NCI-H748 (cell line): ENCODE measurements around the gene MGAT3.
A peak's percentile ranks its signal among the peaks of the same experiment; 100 is the strongest.

Source experiments
- DNase-seq: peaks from one replicate; lab custom pipeline; 2025; ENCODE audit not compliant: unreplicated experiment; lab: John Stamatoyannopoulos, UW

The MGAT3 gene

DNA sequence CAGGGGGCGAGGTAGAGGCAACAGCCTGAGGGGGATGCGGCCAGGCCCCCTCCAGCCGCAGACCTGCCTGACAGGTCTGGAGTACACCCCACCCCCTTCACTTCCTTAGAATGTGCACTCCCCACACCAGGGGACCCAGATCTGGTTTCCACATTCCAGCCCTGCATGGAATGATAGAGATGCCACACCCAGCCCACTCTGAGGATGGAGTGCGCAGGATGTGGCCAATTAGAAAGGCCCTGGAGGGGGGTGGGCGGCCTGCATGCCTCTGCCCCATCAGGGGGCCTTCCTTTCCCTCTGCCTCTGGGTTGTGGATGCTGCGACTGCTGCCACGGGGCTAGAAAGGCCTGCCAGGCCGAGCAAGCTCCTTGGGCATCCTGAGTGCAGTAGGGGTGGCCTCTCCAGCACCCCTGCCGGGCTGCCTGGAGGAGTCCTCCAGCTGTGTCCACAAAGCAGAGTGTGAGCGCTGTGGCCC is 28.2 kb upstream of the MGAT3 start:
- peak; percentile 79 for DNase-seq

DNA sequence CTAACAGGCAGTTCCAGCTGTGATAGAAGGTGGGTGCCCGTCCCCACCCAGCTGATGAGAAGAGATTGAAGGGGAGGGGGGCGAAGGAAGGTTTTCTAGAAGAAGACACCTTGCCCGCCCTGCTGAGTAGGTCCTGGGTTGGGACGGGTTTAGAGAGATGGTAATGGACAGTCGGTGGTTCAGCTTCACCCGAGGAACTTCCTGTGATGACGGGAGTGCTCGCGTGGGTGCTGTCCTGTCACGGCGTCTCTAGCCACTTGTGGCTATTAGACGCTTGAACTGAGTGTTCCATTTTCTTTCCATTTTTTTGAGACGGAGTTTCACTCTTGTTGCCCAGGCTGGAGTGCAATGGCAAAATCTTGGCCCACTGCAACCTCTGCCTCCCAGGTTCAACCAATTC is 27.6 kb upstream of the MGAT3 start:
- DNase-seq = no peak

DNA sequence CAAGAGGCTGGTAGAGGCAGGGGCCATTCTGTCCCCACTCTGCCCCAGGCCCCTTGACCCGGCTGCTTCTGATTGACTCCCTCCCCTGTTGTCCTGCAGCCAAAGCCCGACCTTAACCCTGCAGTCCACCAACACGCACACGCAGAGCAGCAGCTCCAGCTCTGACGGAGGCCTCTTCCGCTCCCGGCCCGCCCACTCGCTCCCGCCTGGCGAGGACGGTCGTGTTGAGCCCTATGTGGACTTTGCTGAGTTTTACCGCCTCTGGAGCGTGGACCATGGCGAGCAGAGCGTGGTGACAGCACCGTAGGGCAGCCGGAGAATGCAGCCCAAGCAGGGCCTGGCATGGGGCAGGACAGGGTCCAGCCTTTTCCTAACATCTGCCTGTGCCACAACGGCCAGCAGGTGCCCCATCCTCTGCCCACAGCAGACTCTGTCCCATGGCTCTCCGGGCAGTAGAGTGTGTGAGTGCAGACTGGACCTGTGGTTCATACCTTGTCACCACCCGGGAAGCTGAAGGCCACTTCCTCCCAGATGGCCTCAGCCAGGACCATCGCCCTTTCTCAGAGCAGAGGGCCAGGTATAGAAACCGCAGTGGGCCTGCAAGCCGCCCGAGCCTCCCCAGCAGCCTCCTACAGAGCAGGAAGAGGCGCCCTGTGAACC is 26.8 kb upstream of the MGAT3 start:
- DNase-seq = no peak

DNA sequence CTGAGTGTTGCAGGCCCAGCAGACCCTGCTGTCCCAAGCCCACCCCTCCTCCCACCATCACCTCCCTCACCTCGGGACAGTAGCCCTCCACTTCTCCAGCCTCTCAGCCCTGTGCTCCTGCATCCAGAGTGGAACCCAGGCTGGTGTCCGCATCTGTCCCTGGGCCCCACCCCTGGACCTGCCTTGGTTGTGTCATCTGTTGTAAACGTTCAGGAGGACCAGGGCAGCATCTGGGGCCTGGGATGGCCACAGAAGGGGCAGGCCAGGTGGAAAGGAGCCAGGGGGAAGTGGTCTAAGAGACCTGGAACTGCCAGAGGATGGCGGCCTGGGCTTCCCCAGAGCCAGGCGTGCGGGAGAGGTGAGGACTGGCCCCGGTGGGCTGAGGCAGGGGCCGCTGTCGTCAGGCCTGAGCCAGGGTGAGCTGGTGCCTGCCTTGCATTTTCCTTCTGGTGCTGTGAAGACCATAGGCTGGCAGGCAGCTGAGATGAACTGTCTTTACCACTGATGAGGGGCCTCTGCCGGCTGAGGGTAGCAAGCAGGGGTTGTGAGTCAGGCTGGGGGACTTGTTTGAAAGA is 26.1 kb upstream of the MGAT3 start:
- DNase-seq = no peak

DNA sequence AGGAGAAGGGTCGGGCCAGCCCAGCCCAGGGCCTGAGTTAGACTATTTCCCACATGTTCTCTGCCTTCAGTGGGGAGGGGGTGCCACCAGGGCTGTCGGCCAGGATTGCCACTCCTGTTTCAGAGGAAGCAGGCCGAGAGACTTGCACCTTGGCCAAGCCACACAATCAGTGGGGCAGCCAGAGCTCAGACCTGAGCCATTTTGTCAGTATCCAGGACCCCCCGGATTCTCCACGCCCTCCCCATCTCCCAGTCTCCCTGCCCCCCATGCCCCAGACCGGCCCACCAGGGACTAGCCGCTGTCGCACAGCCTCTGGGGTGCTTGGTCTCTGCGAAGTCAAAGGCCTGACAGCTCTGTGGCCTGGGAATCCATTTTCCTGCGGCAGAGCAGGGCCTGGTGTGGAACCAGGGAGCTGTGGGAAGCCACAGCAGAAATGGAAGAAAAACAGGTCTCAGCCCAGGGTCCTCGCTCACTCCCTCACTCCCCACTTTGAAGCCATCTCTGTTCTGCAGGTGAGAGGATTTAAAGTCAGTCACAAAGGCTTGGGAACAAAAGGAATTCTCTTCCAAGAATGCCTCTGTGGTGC is 25.5 kb upstream of the MGAT3 start:
- DNase-seq = no peak

DNA sequence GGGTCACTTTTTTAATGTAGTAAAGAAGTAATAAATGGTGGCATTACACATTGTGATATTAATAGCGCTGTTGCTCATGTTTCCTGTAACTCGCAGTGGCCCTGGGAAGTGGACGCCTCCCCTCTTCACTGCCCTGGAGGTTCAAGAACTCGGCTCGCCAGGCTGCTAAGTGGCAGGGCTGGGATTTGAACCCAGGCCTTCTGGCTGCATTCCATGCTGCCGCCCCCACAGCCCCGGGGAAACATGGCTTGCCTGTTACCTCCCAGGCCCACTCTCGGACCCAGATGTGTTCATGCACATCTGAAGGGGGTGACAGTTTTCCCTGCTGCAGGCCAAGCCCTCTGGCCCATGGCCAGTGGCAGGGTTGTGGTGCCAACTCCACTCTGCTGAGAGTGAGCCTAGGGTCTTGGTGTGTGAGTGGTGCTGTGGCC is 25.0 kb upstream of the MGAT3 start:
- no peak for DNase-seq

DNA sequence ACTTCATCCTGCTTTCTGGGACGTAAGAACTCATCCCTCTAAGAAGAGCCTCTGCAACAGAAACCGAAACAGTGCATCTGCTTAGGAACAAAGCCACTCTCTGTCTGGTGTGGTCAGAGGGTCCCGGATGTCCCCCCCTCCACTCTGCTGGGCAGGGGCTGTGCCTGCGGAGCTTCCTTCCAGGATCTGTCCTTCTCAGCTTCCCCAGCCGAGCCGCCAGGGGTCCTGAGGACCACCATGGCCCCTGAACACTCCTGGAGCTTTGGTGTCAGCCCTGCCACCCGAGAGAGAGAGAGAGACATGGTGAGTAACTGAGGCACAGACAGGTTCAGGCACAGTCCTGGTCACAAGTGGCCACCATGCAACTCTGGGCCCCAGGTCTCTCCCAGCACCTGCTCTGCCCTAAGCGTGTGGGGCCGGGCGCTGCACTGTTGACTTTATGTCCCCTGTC is 24.4 kb upstream of the MGAT3 start:
- no peak for DNase-seq

DNA sequence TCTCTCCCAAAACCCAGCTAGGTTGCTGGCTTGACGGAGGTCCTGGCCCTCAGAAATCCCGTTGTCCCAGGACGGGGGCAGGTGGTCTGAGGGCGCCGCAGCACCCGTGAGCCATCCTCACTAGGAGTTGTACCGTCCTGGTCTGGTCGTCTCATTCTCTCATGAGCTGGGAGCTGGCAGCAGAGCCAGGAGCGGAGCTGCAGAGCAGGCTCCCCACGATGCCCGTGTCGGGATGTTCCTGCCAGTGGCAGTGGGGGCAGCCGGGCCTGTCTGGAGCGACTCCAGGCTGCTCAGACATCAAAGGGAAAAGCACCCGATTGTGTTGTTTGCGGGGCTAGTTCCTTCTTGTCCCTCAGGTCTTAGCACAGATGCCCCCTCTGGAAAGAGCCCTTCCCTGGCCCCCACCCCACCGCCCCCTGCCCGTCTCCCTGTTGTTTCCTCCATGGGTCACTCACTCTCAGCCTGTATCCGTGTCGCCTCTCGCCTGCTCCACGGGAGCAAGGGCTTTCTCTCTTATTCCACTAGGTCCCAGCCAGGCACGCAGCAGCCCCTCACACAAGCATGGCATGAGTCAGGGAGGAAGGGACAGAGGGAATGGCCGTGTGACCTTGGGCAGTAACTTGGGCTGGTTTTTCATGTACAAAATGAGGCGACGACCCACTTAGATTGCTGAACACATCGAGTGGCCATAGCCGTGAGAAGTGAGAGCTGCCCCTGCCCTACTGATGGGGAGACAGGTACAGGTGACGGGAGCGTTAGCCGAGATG is 23.2 kb upstream of the MGAT3 start:
- no peak for DNase-seq

DNA sequence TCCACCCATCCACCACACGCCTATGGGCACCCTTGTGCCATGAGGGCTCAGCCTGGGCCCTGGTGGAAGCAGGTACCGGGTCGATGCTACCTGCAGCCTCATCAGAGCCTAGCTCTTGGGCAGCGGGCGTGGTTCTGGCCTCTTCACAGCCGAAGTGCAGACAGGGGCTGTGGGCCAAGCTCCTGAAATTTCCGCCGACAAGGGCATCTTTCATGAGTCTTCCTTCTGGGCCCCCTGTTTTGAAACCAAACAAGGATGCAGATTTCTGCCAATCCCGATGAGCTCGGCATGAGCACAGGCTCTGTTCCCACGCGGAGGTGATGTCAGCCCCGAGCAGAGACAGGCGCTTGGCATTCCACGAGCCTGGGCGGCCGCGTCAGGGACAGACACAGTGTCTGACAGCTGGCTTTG is 22.6 kb upstream of the MGAT3 start:
- no peak for DNase-seq

DNA sequence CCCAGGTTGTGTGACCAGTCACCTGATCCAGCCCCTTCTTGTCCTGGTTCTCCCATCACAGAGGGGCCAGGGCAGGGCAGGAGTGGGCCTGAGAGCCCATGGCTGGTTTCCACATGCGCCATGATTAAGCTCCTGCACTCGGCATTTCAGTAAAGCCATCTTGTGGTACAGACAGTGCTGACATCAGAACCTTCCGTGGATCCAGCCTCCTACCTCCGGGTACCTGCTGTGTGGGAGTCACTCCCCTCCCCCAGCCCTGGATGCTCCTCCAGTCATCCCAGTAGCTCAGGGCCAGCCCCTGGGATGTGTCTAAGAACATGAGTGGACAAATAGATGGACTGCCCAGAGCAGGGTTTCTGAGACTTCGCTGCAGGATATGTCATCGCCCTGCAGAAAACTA is 22.1 kb upstream of the MGAT3 start:
- no peak for DNase-seq

DNA sequence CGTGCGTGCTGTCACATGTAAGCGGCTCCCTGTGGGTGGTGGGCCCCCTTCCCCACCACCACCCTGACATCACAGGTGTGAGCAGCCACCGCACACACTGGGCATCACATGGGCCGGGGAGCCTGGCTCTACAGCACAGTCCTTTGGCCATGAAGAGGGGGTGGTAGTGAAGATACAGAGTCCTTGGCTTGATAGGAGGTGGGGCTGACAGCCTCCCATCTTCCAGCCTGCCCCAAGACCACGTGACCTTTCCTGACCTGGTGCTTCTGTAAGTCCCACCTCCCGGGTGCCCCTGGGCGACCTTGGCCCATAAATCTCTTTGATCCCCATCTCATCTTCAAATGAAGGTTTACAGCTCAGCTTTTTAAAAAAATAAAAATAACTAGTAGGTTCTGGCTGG is 21.2 kb upstream of the MGAT3 start:
- DNase-seq = no peak

DNA sequence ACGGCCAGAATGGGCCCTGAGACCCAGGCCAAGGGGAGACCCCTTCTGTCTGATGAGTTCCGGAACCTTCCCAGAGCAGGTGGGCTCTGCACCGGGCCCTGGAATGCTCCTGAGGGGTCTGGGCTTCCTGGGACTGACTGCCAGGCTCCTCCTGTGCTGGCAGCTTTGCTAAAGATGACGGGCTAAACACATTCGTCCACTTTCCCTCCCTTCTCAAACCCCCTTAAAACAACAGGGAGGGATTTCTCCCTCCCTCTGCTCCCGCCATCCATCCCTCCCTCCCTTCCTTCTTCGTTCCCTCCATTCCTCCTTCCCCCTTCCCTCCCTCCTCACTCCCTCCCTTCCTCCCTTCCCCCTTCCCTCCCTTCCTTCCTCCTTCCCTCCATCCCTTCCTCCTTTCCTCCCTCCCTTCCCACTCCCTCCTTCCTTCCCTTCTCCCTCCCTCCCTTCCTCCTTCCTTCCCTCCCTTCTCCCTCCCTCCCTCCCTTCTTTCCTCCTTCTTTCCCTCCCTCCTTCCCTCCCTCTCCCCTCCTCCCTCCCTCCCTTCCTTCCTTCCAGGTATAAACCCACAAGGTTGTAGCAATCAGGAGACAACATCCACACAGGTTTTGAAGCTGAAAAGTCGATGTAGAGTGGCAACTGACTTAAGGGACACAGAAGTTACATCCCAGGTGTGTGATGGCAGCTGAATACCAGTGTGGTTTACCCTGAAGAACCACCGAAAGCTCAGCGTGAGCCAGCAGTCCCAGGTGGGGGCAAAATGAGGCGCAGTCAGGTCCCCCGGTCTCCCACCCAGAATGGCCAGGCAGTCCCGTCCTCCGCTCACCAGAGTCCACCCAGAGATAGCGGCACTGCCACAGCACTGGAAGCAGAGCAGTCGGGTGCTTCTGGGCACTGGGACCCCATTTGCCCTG is 18.8 kb upstream of the MGAT3 start:
- no peak for DNase-seq

DNA sequence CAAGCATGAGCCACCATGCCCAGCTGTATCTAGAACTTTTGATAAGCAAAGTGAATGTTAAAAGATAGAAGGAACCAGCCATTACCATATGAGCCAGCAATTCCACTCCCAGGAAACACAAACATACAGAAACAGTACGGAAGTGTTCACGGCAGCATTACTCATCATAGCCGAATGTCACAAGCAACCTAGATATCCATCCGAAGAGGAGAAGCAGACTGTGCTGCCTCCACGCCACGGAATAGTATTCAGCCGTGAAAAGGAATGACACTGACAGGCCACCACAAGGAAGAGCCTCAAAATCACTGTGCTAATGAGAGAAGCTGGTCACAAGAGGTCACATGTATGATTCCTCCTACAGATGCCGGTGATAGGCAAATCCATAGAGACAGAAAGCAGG is 17.6 kb upstream of the MGAT3 start:
- no peak for DNase-seq

DNA sequence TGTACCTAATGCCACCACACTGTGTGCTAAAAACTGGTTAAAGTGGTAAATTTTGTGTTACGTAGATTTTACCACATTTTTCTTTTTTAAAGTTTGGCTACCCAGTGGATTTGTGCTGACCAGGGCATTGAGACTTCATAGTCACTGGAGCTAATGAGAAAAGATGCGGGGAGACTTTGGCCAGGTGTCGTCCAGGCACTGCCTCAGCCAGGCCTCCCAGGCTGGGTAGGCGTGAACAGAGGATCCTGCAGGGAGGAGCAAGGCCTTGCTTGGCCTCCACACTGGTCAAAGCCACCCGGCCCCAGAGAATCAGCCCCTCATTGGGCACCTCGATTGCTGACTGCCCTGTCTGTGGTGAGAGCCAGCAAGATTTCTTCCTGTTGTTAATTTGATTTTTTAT is 13.4 kb upstream of the MGAT3 start:
- no peak for DNase-seq

DNA sequence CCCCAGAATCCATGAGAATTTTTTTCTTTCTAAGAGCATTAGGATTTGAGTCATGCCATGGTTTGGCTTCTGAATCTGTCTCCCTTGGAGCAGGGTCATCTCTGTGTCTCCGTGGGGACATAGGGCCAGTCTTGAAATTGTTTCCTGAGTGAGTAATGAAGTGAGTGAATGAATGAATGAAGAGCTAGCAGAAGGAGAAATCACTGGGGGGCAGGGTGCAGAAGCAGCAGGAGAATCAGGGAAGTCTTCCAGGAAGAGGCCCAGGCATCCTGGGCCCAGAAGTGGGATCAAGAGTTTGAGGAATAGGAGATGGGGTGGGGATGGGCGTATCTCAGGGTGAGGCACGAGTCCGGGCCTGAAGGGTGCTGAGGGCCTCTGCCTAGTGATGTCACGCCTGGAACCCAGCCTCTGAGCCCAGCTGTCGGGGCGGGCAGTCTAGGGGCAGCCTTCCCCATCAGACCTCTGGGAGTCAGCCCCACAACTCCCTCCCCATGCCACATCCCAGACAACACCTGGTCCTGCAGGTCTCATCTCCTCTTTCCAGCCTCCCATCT is 12.5 kb upstream of the MGAT3 start:
- DNase-seq = no peak

DNA sequence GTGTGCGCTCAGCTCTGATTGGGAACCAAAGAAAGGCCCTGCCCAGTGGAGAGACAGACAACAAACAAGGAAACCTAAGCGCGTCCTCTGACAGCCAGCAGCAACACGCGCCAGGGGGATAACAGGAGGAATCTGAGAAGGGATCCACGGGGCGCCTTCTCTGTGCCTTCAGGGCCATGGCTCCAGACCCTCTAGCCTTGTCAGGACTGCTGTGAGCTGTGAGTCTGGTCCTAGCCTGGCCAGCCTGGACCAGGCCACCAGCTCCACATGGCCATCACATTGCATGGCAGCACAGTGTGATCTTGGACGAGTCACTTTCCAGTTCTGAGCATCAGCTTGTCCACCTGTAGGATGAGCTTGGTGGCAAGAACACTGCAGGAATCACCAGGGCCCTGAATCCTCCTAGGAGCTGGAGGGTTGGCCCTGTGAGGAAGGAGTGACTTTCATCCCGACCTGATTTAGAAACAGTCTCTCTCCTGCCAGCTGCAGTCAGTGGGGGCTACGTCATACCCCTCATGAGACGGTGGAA is 11.8 kb upstream of the MGAT3 start:
- no peak for DNase-seq

DNA sequence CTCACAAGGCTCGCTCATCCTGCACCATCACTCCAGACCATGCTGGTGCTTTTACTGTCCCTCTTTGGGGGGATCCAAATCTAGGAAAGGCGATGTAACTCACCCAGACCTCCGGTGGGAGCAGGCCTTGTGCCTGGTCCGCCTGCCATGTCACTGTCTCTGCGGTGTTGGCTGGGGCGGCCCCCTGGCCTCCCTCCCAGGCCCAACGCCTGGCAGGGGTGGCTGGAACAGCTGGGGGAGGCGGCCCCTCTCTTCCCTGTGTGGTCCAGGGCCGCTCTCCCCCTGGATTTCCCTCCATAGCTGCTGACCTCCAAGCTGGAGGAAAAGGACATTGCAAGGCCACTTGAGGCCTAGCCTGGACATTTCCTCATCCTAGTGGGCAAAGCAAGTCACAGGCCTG is 11.1 kb upstream of the MGAT3 start:
- no peak for DNase-seq

DNA sequence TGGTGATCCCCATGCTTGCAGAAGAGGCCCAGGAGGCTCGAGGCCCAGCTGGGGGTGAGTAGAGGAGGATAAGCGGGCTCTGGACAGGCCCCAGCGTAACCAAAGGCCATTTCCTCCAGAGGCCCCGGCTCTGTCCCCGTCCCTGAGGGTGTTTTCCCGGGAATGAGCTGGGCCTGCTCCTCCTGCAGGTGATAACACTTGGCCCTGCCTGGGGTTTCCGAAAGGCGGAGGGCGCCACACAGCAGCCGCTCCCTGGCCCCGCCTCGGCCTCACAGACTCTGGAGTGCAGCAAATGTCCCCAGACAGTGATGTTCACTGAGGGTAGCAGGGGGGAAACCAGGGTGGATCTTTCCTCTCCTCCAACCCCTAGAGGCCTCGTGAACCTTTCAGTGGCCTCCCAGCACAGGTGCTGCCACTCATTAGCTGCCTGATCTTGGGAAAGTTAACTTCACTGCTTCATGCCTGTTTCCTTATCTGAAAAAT is 10.5 kb upstream of the MGAT3 start:
- peak; percentile 3 for DNase-seq

DNA sequence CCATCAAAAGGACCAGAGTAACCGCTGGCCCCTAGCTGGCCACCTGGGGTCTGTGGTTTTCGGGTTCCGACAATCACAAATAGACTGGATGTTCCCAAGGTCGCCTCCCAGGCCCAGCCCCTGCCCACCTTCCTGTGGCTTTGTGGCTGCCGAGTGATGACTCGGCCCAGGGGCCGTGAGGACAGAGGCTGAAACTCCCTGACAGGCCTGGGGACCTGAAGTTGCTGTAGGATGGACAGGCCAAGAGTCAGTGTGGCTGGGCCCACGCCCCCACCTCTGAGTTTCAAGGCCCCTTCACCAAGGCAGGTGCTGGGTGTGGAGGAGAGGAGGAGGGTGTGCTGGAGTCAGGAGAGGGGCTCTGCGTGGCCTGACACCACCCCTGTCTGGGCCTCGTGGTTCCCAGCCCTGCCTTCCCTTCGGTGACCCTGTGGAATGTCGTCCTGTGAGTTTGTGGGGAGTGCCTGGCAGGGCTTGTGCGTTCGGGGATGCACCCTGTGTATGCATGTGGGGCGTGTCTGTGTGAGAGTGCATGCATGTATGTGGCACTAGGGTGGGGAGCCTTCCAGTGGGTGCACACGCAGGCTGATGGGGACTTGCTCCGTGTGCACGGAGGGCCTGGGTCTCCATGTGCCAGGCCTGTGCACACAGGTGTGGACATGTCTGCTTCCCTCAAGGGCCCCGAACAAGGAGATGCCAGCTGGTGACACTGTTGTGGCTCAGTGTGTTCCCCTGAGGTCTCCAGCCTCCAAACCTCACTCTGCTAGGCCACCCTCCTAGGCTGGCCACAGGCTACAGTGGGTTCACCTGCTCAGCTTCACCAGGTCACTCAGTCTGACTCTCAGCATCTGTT is 8.4 kb upstream of the MGAT3 start:
- DNase-seq = no peak
